A549 (cell line): ENCODE measurements around the gene RNF130. TPM values are rescaled to one million over a fixed set of nuclear protein-coding genes. Genes with fewer than 3 reads are reported as not detected.

Source experiments
- ATAC-seq, 2 experiments: fragments of 200-7000 bp in 1 of 2; fragments of >200 bp in 1 of 2; cut with Nextera tagmentation in 1 of 2; cut with Tn5 transposase in 1 of 2; 3 replicates each; pipeline versions ENCODE4 v1.8.0 to v1.9.1; 2018 to 2020; ENCODE audit warnings: mild to moderate bottlenecking in 1 of 2, moderate library complexity in 1 of 2
- CTCF ChIA-PET: fragments of 300-600 bp; sonication (Branson Sonifier 250); formaldehyde crosslinking; extraction: SDS; loops from one replicate; lab custom pipeline; 2021; ENCODE audit warnings: antibody characterized with exemption, inconsistent platforms; lab: Yijun Ruan, JAX
- POLR2A ChIA-PET: fragments of 350-600 bp; formaldehyde crosslinking; extraction: SDS; loops from one replicate; lab custom pipeline; 2021; ENCODE audit warnings: antibody characterized with exemption, inconsistent platforms; lab: Yijun Ruan, JAX
- DNase-seq, 2 experiments: peaks; one replicate each; pipeline versions ENCODE4 v3.0.0 to v3.0.0-alpha.2; 2011 to 2016; ENCODE audit warnings: low read depth in 1 of 2, low spot score in 1 of 2
- FAIRE-seq: peaks from 2 replicates; lab custom pipeline; 2011; peaks lifted over from hg19 to GRCh38; lab: Jason Lieb, UNC
- H3K27ac ChIP-seq, 2 experiments: fragments of >200 bp; sonication (Bioruptor Twin); formaldehyde crosslinking; 3 replicates each; pipeline ENCODE4 v1.5.1; 2016 to 2017
- H3K4me1 ChIP-seq: fragments of >200 bp; sonication (Bioruptor Twin); formaldehyde crosslinking; 3 replicates; pipeline ENCODE4 v1.6.1; 2016
- H3K4me2 ChIP-seq: fragments of >200 bp; sonication (Bioruptor Twin); formaldehyde crosslinking; 3 replicates; pipeline ENCODE4 v1.6.1; 2016
- H3K4me3 ChIP-seq: fragments of >200 bp; sonication (Bioruptor Twin); formaldehyde crosslinking; 3 replicates; pipeline ENCODE4 v1.5.1; 2016
- H3K9me3 ChIP-seq: fragments of >200 bp; sonication (Bioruptor Twin); formaldehyde crosslinking; 3 replicates; pipeline ENCODE4 v1.6.1; 2016
- ATOH8 ChIP-seq: fragments of 250-450 bp; sonication (Bioruptor Pico); IDR thresholded peaks from 2 replicates; pipeline ENCODE4 v1.5.0; 2020; ENCODE audit warnings: low read depth, mild to moderate bottlenecking, moderate library complexity
- CHD2 ChIP-seq: fragments of 150-350 bp; IDR thresholded peaks from 2 replicates; pipeline ENCODE4 v1.6.1; 2014; ENCODE audit warnings: low read length; ENCODE audit not compliant: partially characterized antibody
- EHMT2 ChIP-seq: fragments of 200-600 bp; sonication (generic); IDR thresholded peaks from 2 replicates; pipeline ENCODE4 v1.6.1; 2016; ENCODE audit warnings: antibody characterized with exemption, low read depth, mild to moderate bottlenecking, moderate library complexity
- EP300 ChIP-seq, 2 experiments: fragments of >200 bp; sonication (Bioruptor Twin); formaldehyde crosslinking; IDR thresholded peaks; 2 replicates in 1 of 2; 3 replicates in 1 of 2; pipeline ENCODE4 v1.6.1; 2016 to 2017
- ESRRA ChIP-seq: fragments of 150-350 bp; IDR thresholded peaks from 2 replicates; pipeline ENCODE4 v1.6.1; 2014; ENCODE audit warnings: mild to moderate bottlenecking, low read length, borderline replicate concordance
- FOSL2 ChIP-seq, 2 experiments: fragments of 450-650 bp in 1 of 2; fragments of >200 bp in 1 of 2; sonication (Bioruptor Twin) in 1 of 2; formaldehyde crosslinking; IDR thresholded peaks; 2 replicates each; pipeline versions ENCODE4 v1.5.0 to v1.6.1; 2016 to 2020; ENCODE audit warnings: mild to moderate bottlenecking in 1 of 2, moderate library complexity in 1 of 2
- GATA3 ChIP-seq: IDR thresholded peaks from 2 replicates; pipeline ENCODE4 v1.6.1; 2012; ENCODE audit warnings: borderline replicate concordance
- HES2 ChIP-seq: fragments of >200 bp; sonication (Bioruptor Twin); formaldehyde crosslinking; IDR thresholded peaks from 2 replicates; pipeline ENCODE4 v1.6.1; 2016
- HMGXB4 ChIP-seq: fragments of 250-450 bp; sonication (Bioruptor Pico); IDR thresholded peaks from 2 replicates; pipeline ENCODE4 v1.5.0; 2021; ENCODE audit warnings: mild to moderate bottlenecking, moderate library complexity, borderline replicate concordance
- HOXA7 ChIP-seq: fragments of 250-450 bp; sonication (Bioruptor Pico); IDR thresholded peaks from 2 replicates; pipeline ENCODE4 v1.5.0; 2020; ENCODE audit warnings: mild to moderate bottlenecking, moderate library complexity
- HOXB13 ChIP-seq: fragments of 250-450 bp; sonication (Bioruptor Pico); IDR thresholded peaks from 2 replicates; pipeline ENCODE4 v1.5.0; 2020; ENCODE audit warnings: low read depth, mild to moderate bottlenecking, moderate library complexity
- KDM1A ChIP-seq: fragments of 200-600 bp; sonication (generic); IDR thresholded peaks from 2 replicates; pipeline ENCODE4 v1.6.1; 2016; ENCODE audit warnings: low read depth, mild to moderate bottlenecking
- MAFK ChIP-seq: fragments of 450-650 bp; IDR thresholded peaks from 2 replicates; pipeline ENCODE4 v1.6.1; 2014; ENCODE audit not compliant: partially characterized antibody
- MYC ChIP-seq: IDR thresholded peaks from 2 replicates; pipeline ENCODE4 v1.6.1; 2012; ENCODE audit warnings: mild to moderate bottlenecking, inconsistent platforms, low read length, improper control_type of control experiment, borderline replicate concordance
- NFE2L2 ChIP-seq: fragments of 150-350 bp; conservative IDR thresholded peaks from 2 replicates; pipeline ENCODE4 v1.6.1; 2014; ENCODE audit warnings: low read length
- NR3C1 ChIP-seq: fragments of >200 bp; sonication (Bioruptor Twin); formaldehyde crosslinking; IDR thresholded peaks from 3 replicates; pipeline ENCODE4 v1.6.1; 2017
- POLR2AphosphoS2 ChIP-seq: conservative IDR thresholded peaks from 2 replicates; pipeline ENCODE4 v1.6.1; 2012; ENCODE audit warnings: low read length, improper control_type of control experiment, inconsistent platforms
- TP53 ChIP-seq: fragments of 250-450 bp; sonication (Bioruptor Pico); IDR thresholded peaks from 2 replicates; pipeline ENCODE4 v1.5.0; 2021; ENCODE audit warnings: mild to moderate bottlenecking, moderate library complexity
- ZC3H11A ChIP-seq: fragments of 450-650 bp; IDR thresholded peaks from 2 replicates; pipeline ENCODE4 v1.6.1; 2014; ENCODE audit warnings: antibody characterized with exemption, mild to moderate bottlenecking
- ZNF302 ChIP-seq: fragments of 250-450 bp; sonication (Bioruptor Pico); IDR thresholded peaks from 2 replicates; pipeline ENCODE4 v1.9.0; 2021; ENCODE audit warnings: inconsistent platforms, mild to moderate bottlenecking, moderate library complexity
- WGBS: methylation state at CpG from one replicate; pipeline ENCODE4 v1.1.6; 2017; ENCODE audit errors: missing lambda C conversion rate; 5-methylcytosine and 5-hydroxymethylcytosine counted together
- polyA plus RNA-seq, 4 experiments: library from polyadenylated mRNA; depleted of rRNA in 3 of 4; stranded (reverse); fragments of >200 nt; fragmentation: RNase III in 1 of 4; extraction: RNeasy Plus Mini Kit Qiagen cat#74134 plus additional on column Dnase treatment in 1 of 4; gene quantifications; 2 replicates in 3 of 4; 3 replicates in 1 of 4; pipeline ENCODE4 v1.2.3, GENCODE V29; 2011 to 2017

RNF130 gene
- polyA plus RNA-seq, 2 of the 4 experiments (the other 2 are of a cell fraction): 33.3 to 50.1 TPM

GRCh38 chr5:179912951-179913350 lies 158.6 kb downstream of the RNF130 start (continued):
- TF ChIP-seq ATOH8 (CRISPR knock-in tag) (no peak), HOXB13 (CRISPR knock-in tag) (no peak), CHD2 (no peak), ESRRA (no peak)
- TF ChIP-seq, all 56 proteins: peak for 0

- Histone ChIP-seq H3K4me3 (no peak overlapping the region), H3K27ac (no peak overlapping the region), H3K4me1 (peaks cover 9% of the 10 kb centered on the region), H3K9me3 (no peaks in the 10 kb centered on the region), H3K4me2 (no peak overlapping the region)
- ChIA-PET POLR2A (no interaction called here), CTCF (interaction anchor here (1.0 kb wide), 1 partner anchor 178 kb away, joined by 5 read pairs; no protein-coding TSS in a partner anchor)
- TF ChIP-seq NFE2L2 (no peak), EP300 (IDR thresholded peaks at IDR 0.05) (no peak), MAFK (no peak), HOXA7 (CRISPR knock-in tag) (no peak), HOXB13 (CRISPR knock-in tag) (no peak), EHMT2 (no peak), GATA3 (no peak), FOSL2 (IDR thresholded peaks at IDR 0.05) (no peak), FOSL2 (CRISPR knock-in tag; IDR thresholded peaks at IDR 0.05) (no peak), KDM1A (no peak), NR3C1 (no peak), ZC3H11A (no peak), TP53 (no peak), POLR2AphosphoS2 (no peak), ZNF302 (CRISPR knock-in tag) (no peak), HMGXB4 (no peak), HES2 (no peak), MYC (no peak)
- FAIRE-seq (no peak), DNase-seq (no peak), ATAC-seq (no peak)
- 79% methylated on average over 7 of the region's 7 CpGs for WGBS
Measured at GRCh38 chr5:179912386-179912785, 159.2 kb downstream of the RNF130 start.

- Histone ChIP-seq H3K9me3 (no peaks in the 10 kb centered on the region), H3K4me3 (no peak overlapping the region), H3K27ac (no peak overlapping the region), H3K4me1 (peaks cover 11% of the 10 kb centered on the region), H3K4me2 (no peak overlapping the region)
- no peak for DNase-seq
- TF ChIP-seq EP300 (IDR thresholded peaks at IDR 0.05): no peak
- no peak for FAIRE-seq
- ATAC-seq: no peak
- WGBS: 66% methylated on average over 6 of the region's 6 CpGs
- ChIA-PET CTCF (interaction anchor here (0.6 to 1.5 kb wide), 4 partner anchors 31 to 117 kb away, joined by 3 to 7 read pairs (median 3); no protein-coding TSS in a partner anchor), POLR2A (no interaction called here)
Measured at GRCh38 chr5:179909224-179909623, 162.3 kb downstream of the RNF130 start.
